ENCODE results near the gene ZNF724.

Gene ZNF724

DNA sequence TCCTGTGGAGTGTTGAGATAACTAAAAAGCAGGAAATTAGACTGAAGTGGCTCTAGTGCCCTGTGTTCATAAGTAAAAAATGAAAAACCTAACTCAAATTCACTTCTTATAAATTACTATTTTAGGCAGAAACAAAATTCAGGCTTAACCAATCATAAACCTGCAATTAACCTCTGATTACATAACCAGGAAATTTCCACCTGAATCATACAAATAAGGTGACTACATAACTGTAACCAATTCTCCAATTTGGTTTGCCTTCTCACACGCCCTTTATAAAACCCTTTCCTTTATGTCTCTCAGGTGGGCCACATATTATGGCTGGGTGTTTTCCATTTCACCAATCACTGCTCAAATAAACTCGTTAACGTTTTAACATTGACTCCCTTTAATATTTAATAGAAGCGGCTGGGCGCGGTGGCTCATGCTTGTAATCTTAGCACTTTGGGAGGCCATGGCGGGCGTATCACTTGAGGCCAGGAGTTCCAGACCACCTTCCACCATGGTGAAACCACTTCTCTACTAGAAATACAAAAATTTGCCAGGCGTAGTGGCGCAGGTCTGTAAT lies 22.9 kb upstream of the ZNF724 start:
- peak overlapping the region; percentile 87 for H3K4me3 ChIP-seq (ENCODE audit: low read depth, low read length)
- ChIA-PET CTCF (interaction anchor here (0.6 kb wide), 2 partner anchors 130 to 267 kb away, joined by 3 to 4 read pairs; no protein-coding TSS in a partner anchor), POLR2A (interaction anchor here (0.8 to 2.8 kb wide), 11 partner anchors 9 to 642 kb away, joined by 3 to 50 read pairs (median 4); partner anchors contain the start of genes ZNF724, ZNF726, ZNF730 and ZNF91)
- no peak for TF ChIP-seq GFI1B (tag by site-specific recombination; IDR thresholded peaks at IDR 0.05)
- TF ChIP-seq, protein P1, sequence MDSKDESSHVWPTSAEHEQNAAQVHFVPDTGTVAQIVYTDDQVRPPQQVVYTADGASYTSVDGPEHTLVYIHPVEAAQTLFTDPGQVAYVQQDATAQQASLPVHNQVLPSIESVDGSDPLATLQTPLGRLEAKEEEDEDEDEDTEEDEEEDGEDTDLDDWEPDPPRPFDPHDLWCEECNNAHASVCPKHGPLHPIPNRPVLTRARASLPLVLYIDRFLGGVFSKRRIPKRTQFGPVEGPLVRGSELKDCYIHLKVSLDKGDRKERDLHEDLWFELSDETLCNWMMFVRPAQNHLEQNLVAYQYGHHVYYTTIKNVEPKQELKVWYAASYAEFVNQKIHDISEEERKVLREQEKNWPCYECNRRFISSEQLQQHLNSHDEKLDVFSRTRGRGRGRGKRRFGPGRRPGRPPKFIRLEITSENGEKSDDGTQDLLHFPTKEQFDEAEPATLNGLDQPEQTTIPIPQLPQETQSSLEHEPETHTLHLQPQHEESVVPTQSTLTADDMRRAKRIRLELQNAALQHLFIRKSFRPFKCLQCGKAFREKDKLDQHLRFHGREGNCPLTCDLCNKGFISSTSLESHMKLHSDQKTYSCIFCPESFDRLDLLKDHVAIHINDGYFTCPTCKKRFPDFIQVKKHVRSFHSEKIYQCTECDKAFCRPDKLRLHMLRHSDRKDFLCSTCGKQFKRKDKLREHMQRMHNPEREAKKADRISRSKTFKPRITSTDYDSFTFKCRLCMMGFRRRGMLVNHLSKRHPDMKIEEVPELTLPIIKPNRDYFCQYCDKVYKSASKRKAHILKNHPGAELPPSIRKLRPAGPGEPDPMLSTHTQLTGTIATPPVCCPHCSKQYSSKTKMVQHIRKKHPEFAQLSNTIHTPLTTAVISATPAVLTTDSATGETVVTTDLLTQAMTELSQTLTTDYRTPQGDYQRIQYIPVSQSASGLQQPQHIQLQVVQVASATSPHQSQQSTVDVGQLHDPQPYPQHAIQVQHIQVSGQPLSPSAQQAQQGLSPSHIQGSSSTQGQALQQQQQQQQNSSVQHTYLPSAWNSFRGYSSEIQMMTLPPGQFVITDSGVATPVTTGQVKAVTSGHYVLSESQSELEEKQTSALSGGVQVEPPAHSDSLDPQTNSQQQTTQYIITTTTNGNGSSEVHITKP (tag by site-specific recombination; IDR thresholded peaks at IDR 0.05) = peak; percentile 51
- no peaks in the 10 kb centered on the region for H3K4me1 ChIP-seq (ENCODE audit: control insufficient read depth, insufficient read depth, low read length)
- no peaks in the 10 kb centered on the region for H3K9me3 ChIP-seq (ENCODE audit: control insufficient read depth, insufficient read depth, low read depth, low read length)
- peaks cover 17 to 27% of the 10 kb centered on the region in 2 experiments for H3K36me3 ChIP-seq (ENCODE audit: control insufficient read depth in 2 of 2, insufficient read depth in 1 of 2, low read length in 2 of 2)
- H3K27ac ChIP-seq (ENCODE audit: extremely low read depth, low read depth, low read length) = peak overlapping the region; percentile 87; the same call in 1 of the 2 replicates

DNA sequence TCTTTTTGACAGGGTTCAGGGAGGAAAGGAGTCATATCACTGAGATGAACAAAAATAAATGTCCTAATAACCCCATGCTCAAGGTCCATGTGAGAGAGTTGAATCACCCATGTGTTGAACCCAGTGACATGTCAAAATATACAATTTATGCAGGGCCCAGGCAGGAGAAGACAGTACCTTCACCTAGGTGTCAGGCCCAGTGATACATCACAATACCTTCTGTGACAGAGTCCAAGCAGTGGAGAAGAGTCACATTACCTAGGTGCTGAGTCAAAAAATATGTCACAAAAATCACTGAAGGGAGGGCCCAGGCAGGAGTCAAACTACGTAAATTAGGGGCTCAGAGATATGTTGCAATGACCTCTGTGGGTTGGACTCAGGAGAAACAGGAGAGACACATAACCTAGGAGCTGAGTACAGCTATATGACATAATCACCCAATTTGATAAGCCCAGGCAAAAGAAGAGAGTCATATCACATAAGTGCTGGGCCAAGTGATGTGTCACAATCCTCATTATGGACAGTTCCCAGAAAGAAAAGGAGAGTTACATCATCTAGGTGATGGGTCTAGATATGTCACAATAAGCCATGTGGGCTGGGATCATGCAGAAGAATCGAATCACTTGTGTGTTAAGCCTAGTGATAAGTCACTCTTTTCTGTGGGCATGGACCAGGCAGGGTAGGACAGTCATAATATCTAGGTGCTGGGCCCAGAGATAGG lies 13.8 kb upstream of the ZNF724 start:
- H3K36me3 ChIP-seq (ENCODE audit: control insufficient read depth in 2 of 2, insufficient read depth in 1 of 2, low read length in 2 of 2) = peaks cover 22 to 66% of the 10 kb centered on the region in 2 experiments; a peak in 2 of 3 replicates

DNA sequence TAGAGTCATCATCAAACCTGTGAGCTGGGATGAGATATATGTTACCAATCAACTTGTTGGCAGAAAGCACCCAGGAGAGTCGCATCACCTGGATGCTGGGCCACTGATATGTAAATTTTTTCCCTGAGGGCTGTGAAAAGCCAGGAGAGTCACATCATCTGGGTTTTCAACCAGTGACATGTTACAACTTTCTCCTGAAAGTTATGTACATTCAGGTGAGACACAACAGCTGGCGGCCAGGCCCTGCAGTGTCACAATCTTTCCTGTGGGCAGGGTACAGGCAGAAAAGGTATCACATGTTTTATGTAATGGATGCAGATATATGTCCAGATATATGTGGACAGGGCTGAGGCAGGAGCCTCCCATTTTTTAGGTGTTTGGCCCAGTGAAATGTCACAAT lies 13.2 kb upstream of the ZNF724 start:
- no peaks in the 10 kb centered on the region for H3K4me1 ChIP-seq (ENCODE audit: control insufficient read depth, insufficient read depth, low read length)
- H3K36me3 ChIP-seq (ENCODE audit: control insufficient read depth in 2 of 2, insufficient read depth in 1 of 2, low read length in 2 of 2) = peaks cover 20 to 69% of the 10 kb centered on the region in 2 experiments; a peak in 2 of 3 replicates
- H3K27ac ChIP-seq (ENCODE audit: extremely low read depth, low read depth, low read length) = no peak overlapping the region
- CTCF ChIA-PET = no interaction called here
- no peak overlapping the region for H3K4me3 ChIP-seq (ENCODE audit: low read depth, low read length)
- POLR2A ChIA-PET = interaction anchor here (1.1 kb wide), 1 partner anchor 10 kb away, joined by 4 read pairs; no protein-coding TSS in a partner anchor
- no peaks in the 10 kb centered on the region for H3K9me3 ChIP-seq (ENCODE audit: control insufficient read depth, insufficient read depth, low read depth, low read length)
- TF ChIP-seq MEIS1 (CRISPR knock-in tag; IDR thresholded peaks at IDR 0.05; ENCODE audit: borderline replicate concordance) = no peak
- no peak for TF ChIP-seq MZF1 (tag by site-specific recombination; IDR thresholded peaks at IDR 0.05; ENCODE audit: borderline replicate concordance)
- no peak for TF ChIP-seq ZNF146 (tag by site-specific recombination; IDR thresholded peaks at IDR 0.05)
- TF ChIP-seq ZNF366 (tag by site-specific recombination; conservative IDR thresholded peaks at IDR 0.05) = no peak
- TF ChIP-seq KLF1 (tag by site-specific recombination; IDR thresholded peaks at IDR 0.05) = no peak
- TF ChIP-seq ZNF501 (tag by site-specific recombination; IDR thresholded peaks at IDR 0.05) = no peak
- no peak for TF ChIP-seq ZNF239 (tag by site-specific recombination; IDR thresholded peaks at IDR 0.05)
- no peak for TF ChIP-seq ZNF624 (tag by site-specific recombination; IDR thresholded peaks at IDR 0.05)
- TF ChIP-seq ZNF777 (tag by site-specific recombination; IDR thresholded peaks at IDR 0.05; ENCODE audit: borderline replicate concordance) = no peak
- TF ChIP-seq GLIS1 (tag by site-specific recombination; IDR thresholded peaks at IDR 0.05) = no peak
- TF ChIP-seq, protein P2, sequence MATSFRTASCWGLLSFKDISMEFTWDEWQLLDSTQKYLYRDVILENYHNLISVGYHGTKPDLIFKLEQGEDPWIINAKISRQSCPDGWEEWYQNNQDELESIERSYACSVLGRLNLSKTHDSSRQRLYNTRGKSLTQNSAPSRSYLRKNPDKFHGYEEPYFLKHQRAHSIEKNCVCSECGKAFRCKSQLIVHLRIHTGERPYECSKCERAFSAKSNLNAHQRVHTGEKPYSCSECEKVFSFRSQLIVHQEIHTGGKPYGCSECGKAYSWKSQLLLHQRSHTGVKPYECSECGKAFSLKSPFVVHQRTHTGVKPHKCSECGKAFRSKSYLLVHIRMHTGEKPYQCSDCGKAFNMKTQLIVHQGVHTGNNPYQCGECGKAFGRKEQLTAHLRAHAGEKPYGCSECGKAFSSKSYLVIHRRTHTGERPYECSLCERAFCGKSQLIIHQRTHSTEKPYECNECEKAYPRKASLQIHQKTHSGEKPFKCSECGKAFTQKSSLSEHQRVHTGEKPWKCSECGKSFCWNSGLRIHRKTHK (tag by site-specific recombination; IDR thresholded peaks at IDR 0.05) = no peak
- no peak for TF ChIP-seq YY2 (tag by site-specific recombination; IDR thresholded peaks at IDR 0.05)
- TF ChIP-seq ZNF302 (tag by site-specific recombination; IDR thresholded peaks at IDR 0.05; ENCODE audit: low read depth) = no peak

More for the DNA sequence above, 13.8 kb upstream of the ZNF724 start:
- ChIA-PET CTCF (no interaction called here), POLR2A (interaction anchor here (1.1 kb wide), 1 partner anchor 10 kb away, joined by 4 read pairs; no protein-coding TSS in a partner anchor)
- H3K4me3 ChIP-seq (ENCODE audit: low read depth, low read length) = no peak overlapping the region
- TF ChIP-seq, protein P3, sequence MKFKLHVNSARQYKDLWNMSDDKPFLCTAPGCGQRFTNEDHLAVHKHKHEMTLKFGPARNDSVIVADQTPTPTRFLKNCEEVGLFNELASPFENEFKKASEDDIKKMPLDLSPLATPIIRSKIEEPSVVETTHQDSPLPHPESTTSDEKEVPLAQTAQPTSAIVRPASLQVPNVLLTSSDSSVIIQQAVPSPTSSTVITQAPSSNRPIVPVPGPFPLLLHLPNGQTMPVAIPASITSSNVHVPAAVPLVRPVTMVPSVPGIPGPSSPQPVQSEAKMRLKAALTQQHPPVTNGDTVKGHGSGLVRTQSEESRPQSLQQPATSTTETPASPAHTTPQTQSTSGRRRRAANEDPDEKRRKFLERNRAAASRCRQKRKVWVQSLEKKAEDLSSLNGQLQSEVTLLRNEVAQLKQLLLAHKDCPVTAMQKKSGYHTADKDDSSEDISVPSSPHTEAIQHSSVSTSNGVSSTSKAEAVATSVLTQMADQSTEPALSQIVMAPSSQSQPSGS (tag by site-specific recombination; IDR thresholded peaks at IDR 0.05; ENCODE audit: low read depth) = no peak
- TF ChIP-seq, protein P4, sequence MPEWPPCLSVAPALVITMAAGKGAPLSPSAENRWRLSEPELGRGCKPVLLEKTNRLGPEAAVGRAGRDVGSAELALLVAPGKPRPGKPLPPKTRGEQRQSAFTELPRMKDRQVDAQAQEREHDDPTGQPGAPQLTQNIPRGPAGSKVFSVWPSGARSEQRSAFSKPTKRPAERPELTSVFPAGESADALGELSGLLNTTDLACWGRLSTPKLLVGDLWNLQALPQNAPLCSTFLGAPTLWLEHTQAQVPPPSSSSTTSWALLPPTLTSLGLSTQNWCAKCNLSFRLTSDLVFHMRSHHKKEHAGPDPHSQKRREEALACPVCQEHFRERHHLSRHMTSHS (tag by site-specific recombination; IDR thresholded peaks at IDR 0.05) = no peak
- no peak for TF ChIP-seq ZNF558 (tag by site-specific recombination; IDR thresholded peaks at IDR 0.05)
- TF ChIP-seq, protein P5, sequence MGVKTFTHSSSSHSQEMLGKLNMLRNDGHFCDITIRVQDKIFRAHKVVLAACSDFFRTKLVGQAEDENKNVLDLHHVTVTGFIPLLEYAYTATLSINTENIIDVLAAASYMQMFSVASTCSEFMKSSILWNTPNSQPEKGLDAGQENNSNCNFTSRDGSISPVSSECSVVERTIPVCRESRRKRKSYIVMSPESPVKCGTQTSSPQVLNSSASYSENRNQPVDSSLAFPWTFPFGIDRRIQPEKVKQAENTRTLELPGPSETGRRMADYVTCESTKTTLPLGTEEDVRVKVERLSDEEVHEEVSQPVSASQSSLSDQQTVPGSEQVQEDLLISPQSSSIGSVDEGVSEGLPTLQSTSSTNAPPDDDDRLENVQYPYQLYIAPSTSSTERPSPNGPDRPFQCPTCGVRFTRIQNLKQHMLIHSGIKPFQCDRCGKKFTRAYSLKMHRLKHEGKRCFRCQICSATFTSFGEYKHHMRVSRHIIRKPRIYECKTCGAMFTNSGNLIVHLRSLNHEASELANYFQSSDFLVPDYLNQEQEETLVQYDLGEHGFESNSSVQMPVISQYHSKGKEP (tag by site-specific recombination; IDR thresholded peaks at IDR 0.05) = no peak
- TF ChIP-seq HOXC10 (CRISPR knock-in tag; IDR thresholded peaks at IDR 0.05) = no peak
- TF ChIP-seq TCF7L2 (IDR thresholded peaks at IDR 0.05; ENCODE audit: borderline replicate concordance, low read depth, low read length) = no peak
- no peaks in the 10 kb centered on the region for H3K4me1 ChIP-seq (ENCODE audit: control insufficient read depth, insufficient read depth, low read length)
- H3K27ac ChIP-seq (ENCODE audit: extremely low read depth, low read depth, low read length) = no peak overlapping the region
- H3K9me3 ChIP-seq (ENCODE audit: control insufficient read depth, insufficient read depth, low read depth, low read length) = no peaks in the 10 kb centered on the region

Data from HEK293 (cell line).